Activated CD4-positive, CD25-positive, alpha-beta regulatory T cell (primary cell): Measurements from ENCODE around the gene DCAF8.
"Not testable (repeated sequence)": the region's sequence is repeated elsewhere in the genome, so short reads cannot be mapped to it uniquely, and the experiment has no call there.

Source experiments
- DNase-seq, 4 experiments: peaks; one replicate each; lab custom pipeline; 2025; lab: John Stamatoyannopoulos, UW

The DCAF8 gene

DNA sequence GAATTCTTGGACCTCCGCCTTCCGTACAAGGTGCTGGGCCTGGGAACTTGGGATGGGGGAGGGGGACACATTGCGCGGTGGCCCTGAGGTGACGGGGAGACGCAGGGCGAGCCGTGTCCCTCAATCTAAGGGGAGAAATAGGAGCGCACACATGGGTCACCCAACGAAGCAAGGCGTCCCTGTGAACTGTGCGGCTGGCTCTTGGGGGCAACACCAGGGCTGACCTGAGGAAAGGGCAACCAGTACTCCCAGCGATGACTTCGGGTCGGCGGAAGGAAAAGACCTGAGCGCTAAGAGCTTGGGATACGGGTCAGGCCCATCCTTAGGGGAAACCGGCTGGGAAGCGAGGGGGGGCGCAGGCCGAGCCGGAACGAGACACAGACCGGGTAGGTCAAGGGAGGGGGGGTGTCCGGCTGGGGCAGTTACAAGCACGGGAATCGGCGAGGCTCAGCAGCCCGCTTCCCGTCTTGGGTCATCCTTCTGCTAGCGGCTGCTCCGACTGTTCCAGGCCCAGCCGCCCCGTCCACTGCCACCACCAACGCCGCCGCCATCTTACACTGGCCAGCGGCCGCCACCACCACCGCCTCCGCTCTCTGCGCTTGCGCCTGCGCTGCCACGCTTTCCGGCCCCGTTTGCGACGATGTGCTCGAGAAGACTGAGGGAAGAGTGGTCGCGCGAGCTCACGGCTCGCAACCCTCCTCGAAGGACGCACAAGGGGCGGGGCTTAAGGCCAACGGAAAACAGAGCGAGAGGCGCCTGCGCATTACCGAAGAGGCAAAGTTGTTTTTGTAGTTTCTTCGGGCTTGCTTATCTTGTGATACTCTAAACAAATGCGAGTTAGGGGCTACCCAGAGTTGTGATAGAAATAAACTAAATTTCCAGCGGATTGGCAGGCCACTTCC, at the start of gene DCAF8:
Gene DCAF8, minus strand, starts transcription at position 657 of the 902 bp plus-strand sequence. CDS start 18,541 bp downstream, outside the sequence.
- DNase-seq, result peak; percentile 94 to 97 (median 96)

DNA sequence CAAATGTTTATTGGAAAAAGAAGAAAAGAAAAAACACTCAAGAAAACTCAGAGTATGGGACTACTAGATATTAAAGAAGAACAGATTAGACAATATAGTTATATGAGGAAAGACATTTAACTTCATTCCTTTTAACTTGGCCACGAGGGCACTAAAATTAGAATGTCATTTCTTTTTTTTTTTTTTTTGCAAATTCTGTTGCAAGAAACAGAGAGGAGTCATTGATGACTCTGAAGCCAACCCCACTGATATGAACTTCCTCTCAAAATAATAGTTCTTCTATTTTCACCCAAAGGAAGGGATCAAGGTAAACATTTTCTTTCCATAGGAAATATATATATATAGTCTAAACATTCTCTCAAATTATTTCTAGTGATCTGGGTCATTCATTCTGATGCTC, 47.2 kb upstream of the DCAF8 start:
- DNase-seq, result no peak

DNA sequence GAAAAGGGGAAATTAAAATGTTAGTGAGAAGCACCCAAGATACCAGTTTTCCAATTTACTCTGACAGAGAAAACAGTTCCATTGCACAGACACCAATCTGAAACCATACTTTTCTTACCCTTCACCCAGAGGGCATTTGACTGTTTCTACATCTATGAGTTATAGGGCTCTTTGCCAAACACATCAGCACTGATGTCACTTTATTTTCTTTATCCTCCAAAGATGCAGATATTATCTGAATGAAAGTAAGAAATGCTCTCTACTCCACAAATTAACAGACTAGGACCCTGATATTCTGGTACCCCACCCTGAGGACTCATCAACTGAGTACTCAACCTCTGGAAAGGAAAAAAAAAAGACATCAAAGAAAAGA, 46.8 kb upstream of the DCAF8 start:
- DNase-seq, result no peak

DNA sequence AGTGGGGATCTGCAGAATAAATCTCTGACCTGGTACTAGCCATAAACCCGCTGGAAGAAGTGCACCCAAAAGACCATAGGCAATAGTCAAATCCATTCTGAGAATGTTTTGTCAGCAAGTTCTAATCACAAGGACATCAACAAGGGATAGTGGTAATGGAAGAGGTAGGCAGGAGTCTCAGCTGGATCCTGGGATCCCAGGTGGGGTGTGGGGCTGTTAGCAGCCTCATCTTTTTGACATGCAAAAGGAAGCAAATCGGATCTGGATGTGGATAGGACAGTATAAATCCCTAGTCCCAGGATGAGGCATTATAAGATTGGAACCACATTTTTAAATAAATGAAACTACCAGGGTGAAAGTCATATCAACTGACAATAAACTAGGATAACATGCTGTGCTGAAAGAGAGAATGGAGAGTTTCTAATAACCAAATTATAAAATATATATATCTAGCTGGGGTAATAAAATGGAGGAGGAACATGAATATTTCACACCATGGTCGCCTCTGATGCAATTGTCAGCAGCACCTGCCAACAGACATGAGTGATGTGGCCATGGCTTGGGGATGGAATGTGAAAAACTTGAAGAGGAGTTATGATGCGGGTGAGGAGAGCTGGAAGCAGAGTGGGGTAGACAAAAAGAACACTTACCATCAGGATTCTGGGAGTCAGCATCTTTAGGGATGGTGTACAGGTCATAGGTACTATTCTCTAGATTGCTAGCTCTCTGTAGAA, 46.3 kb upstream of the DCAF8 start:
- DNase-seq, result no peak

DNA sequence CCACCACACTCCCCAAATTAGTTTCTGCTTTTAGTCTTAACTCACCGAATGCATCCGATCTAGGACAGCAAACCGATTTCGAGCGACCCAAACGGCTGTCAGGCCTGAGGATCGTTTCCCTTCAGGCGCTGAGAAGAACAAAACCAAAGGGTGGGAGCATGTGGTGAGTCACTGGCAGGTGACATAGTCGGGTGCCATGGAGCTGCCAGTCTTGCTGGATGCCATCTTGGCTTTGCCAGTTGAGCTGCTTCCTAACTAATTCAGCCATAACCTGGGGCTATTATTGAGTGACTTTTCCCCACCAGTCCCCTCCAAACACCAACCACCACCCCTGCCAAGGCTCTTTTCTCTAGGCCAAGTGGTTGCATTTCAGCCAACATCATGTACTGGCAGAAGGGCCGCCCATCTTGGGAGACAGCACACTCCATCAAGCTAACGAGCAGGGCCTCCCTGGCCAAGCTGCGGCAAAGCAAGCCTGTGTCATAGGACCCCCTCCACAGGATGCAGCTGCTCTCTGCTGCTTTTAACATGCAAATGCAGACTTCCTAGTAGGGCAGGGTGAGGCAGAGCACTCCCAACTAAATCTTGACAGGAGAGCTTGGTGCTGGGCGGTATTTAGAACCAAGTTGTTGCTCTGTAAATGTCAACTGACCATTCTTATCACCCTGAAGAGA, 44.9 kb upstream of the DCAF8 start:
- DNase-seq, result no peak

DNA sequence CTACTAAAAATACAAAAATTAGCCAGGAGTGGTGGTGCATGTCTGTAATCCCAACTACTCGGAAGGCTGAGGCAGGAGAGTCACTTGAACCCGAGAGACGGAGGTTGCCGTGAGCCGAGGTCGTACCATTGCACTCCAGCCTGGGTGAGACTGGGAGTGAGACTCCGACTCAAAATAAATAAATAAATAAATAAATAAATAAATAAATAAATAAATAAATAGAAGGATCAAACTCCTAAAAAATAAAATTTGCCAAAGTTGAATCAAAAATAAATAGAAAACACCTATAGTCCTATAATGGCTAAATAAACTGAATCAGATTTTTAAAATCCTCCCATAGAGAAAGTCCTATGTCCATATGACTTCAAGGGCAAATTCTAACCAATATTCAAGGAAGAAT, 37.8 kb upstream of the DCAF8 start:
- no peak for DNase-seq

DNA sequence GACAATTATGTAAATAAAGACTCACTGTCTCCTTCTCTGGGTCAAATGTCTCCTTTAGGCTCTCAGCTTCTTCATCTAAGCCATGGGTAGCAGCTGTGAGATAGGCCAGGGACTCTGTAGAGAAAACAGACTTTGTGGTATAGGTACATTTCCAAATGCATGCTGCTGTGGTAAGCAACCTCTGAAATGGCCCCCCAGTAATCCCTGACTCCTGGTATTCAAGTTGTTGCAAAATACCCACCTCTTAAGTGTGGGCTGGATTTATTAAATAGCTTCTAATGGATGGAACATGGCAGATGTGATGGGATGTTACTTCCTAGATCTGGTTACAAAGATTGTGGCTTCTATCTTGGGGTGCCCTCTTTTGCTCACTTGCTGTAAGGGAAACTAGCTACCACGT, 33.7 kb upstream of the DCAF8 start:
- DNase-seq, result no peak

DNA sequence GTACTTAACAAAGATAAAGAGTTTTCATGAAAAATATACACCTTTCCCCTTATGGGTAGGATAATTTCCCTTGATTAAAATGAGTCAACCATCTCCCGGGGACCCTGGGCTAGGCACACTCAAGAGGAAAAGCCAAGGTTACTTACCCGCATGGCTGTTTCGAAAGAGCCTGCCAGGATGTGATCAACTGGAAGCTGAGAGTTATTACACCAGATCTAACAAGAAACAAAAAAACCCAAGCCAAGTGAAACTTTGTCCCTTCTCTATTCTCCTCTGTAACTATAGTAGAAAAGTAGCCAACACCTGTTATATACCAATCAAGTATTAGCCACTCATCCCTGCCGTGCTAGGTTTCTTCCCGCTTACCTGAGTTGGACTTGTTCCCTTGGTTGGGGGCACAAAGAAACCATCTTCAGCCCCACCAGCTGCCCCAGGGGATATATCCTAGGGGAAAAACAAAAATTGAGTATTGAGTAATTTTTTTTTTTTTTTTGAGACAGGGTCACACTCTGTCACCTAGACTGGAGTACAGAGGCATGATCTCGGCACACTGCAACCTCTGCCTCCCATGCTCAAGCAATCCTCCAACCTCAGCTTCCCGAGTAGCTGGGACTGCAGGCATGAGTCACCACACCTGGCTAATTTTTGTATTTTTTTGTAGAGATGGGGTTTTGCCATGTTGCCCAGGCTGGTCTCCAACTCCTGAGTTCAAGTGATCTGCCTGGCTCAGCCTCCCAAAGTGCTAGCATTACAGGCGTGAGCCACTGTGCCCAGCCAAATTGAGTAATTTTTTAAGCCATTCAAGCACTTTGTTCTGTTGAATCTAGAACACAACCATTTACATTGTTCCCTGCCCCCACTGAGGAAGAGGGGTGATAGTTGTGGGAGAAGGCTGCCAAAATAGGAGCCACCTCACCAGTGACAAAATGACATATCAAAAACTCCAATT, 30.9 kb upstream of the DCAF8 start:
- DNase-seq, result no peak

DNA sequence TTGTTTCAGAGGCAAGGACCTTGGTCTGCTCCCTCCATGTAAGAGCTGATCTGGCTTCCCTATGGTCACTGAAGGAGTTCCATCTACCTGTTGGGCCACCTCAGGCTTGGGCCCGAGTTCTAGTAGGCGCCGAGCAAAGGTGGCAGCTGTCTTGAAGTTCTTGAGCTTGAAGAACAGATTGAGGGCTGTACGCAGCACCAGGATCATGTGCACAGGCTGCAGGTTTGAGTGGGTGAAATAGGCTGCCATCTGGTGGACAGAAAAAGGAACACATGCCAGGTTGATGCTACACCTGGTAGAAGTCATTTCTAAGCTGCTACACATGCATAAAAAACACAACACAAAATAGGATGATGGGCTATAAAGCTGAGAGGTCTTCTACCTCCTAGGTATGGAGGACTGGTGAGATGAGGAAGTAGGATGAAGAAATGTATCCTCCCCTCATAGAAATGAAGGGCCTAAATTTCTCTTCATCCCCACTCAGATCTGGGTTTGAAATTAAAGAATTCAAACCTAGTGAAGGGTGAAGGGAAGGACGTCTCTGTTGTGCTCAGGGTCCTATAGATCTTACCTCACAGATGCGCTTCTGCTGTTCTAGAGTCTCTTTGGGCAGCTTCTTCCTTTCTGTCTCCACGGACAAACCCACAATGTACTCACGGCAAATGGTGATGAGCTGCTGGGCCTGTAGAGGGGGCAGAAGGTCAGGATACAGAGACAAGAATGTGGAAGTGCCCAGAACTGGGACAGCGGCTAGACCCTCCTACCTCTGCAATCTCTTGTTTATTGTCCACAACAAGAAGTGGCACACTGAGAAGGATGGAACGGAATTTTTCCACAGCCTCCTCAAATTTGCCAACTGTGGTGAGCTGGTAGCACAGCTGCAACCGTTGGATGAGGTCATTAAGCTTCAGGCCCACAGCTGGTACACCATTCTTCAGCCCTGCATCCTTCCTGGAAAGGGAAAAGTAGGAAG, 29.2 kb upstream of the DCAF8 start:
- DNase-seq, result peak; percentile 14 to 51 (median 31)

DNA sequence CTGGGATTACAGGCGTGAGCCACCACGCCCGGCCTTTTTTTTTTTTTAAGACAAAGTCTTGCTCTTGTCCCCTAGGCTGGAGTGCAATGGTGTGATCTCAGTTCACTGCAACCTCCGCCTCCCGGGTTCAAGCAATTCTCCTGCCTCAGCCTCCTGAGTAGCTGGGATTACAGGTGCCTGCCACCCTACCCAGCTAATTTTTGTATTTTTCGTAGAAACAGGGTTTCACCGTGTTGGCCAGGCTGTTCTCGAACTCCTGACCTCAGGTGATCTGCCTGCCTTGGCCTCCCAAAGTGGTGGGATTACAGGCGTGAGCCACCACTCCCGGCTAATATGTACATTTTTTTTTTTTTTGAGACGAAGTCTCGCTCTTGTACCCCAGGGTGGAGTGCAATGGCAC, 25.4 kb upstream of the DCAF8 start:
- DNase-seq, result not testable (repeated sequence)

DNA sequence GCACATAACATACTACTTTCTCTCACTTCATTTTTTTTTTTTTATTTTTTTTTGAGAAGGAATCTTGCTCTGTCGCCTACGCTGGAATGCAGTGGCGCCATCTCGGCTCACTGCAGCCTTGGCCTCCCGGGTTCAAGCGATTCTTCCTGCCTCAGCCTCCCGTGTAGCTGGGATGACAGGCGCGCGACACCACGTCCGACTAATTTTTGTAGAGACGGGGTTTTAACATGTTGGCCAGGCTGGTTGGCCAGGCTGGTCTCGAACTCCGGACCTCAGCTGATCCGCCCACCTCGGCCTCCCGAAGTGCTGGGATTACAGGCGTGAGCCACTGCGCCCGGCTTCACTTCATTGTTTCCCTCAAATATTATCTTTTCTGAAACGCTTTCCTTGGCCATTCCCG, 23.2 kb upstream of the DCAF8 start:
- no peak for DNase-seq

DNA sequence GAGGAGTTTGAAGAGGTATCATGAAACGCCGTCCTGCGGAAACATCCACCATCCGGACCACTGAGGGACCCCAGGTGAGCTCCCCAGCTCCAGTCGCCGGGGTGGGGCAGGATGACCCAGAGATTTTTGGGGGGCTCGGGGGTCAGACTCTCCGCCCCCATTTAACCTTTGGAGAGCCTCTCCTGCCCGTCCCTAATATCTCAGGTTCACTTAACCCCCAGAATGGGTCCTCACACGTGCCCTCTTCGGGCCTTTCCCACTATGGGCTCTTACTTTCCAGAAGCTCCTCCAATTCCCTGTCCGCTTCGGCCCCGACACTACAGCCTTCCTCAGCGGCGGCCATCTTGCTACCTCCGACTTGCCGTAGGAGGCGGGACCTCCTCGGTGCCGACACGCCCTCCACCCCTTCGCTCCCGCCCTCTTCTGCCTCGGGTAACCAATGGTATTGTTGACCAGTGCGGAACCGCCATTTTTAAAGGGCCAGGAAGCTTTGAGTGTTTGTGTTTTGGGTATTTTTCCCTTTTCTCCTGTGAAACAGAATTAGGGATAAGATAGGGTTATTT, 22.5 kb upstream of the DCAF8 start, which contains the start of gene PEX19:
Gene PEX19, minus strand, starts transcription at position 352 of the 563 bp plus-strand sequence. Its CDS starts 9 bp downstream, at position 343.
- peak; percentile 81 to 85 (median 84) for DNase-seq

DNA sequence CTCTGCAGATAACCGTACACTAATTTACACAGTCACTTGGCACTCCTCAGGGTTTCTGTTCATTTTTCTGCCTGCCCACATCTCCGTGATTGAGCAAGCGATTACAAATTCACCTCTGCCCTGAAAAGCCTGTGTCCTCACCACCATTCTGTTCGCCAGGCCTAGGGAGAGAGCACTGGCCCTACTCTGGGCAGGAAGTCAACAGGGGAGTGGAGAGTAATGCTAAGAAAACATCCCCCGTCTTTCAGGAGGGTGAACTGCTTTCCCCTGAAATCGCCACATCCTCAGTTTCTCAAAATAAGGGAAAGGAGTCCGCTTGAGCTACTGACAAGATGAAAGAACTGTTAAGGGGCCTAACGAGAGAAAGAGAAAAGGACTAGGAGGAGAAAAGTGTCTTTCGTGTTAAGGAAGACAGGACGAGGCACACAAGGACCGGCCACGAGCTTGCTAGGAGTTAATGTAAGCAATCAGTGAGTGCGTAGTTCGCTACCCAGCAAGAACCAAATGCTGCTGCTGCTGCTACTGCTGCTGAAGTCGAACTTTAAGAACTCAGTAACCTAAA, 22.0 kb upstream of the DCAF8 start:
- no peak for DNase-seq

DNA sequence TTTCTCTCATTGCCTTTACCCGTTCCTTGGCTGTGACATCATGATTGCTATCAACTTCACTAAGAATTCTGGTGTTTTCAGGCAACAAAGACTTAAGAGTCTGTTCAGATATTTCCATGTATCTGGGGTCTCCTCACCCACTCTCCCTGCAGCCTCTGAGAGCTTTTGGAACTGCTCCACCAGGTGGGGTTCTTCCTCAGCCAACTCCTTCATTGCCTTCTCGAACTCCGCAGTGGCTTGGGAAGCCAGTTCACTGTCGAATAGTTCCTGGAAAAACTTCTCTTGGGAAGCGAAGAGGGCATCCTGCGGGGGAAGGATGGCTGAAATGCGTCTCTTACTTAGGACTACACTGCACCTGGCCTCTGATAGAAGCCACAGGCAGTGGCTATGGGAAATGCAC, 20.5 kb upstream of the DCAF8 start:
- no peak for DNase-seq

DNA sequence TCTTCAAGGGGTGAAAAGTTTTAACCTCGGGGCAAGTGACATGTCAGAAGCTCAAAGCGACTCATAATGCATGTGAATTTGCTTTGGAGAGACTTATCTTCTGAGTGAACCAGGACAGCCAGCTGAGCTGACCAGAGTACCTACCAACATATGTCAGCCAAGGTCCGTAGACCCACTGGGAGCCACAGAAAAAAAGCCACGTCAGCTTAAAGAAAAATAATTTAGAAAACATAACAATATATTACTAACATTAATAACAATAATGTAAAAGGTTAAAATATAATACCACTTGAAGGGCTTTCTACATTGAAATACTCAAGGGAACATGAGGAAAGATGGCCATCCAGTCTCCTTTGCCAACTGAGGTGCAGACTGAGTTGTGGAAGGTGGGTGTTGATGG, 15.6 kb upstream of the DCAF8 start:
- DNase-seq, result no peak

DNA sequence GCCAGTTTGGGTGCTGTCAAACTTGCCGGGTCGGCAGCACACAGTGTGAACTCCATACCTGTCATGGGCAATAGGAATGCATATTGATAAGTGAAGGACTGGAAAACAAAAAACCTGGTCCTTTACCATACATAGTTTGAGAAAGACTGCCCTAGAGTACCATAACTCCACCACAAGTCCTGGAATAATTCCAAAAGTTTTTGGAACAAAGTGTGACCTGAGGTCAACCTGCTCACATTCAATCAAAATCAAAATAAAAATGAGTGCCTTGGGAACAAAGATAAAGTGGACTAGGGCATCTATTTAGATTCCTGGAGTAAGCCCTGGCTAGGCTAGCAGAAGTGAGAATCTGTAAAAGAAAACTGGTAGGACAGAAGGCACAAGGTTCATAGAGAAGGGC, 15.0 kb upstream of the DCAF8 start:
- DNase-seq, result no peak

DNA sequence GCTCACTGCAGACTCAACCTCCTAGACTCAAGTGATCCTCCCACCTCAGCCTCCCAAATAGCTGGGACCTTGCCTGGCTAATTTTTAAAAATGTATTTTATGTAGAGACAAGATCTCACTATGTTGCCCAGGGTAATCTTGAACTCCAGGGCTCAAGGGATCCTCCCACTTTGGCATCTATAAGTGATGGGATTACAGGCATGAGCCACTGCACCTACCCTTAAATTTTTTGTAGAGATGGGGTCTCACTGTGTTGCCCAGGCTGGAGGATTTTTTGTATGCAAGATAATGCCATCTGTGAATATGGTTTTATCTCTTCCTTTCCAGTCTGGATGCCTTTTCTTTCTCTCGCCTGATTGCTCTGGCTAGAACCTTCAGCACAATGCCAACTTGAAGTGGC, 8.7 kb upstream of the DCAF8 start:
- no peak for DNase-seq

DNA sequence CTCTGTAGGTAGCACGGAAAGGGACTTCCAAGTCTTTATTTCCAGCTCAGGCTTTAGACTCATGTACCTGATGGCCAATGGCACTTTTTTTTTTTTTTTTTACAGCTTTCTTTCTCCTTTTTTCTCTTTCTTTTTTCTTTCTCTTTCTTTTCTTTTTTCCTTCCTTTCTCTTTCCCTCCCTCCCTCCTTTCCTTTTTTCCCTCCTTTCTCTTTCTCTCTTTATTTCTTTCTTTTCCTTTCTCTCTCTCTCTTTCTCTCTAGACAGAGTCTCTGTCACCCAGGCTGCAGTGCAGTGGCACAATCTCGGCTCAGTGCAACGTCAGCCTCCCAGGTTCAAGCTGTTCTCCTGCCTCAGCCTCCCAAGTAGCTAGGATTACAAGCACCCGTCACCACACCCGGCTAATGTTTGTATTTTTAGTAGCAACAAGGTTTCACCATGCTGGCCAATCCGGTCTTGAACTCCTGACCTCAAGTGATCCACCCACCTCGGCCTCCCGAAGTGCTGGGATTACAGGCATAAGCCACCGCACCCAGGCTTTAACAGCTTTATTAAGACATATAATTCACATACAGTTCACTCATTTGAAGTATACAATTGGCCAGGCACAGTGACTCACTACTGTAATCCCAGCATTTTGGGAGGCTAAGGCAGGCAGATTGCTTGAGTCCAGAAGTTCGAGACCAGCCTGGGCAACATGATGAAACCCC, 5.1 kb upstream of the DCAF8 start:
- DNase-seq, result no peak

DNA sequence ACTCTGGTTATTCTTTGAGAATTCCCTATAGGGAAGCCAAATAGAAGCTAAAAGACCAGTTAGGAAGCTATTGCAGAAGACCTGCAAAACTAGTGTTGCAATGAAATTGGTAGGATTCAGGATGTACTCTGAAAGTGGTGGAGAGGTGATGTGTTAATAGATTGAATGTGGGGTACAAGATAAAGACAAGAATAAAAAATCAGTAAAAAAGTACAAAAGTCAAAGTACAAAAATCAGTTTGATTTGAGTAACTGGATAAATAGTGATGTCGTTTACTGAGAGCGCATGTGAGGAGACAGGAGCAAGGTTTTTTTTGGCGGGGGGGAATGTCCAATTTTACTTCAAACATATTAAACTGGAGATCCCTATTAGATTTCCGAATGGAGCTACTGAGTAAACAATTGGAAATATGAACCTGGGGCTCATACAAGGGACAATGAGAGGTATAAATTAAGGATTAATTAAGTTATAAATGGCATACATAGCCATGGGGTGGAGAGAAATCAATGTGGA, 2.5 kb upstream of the DCAF8 start:
- no peak for DNase-seq
